K562 (cell line): Measurements from ENCODE around the gene MMP21. TPM values are rescaled to one million over a fixed set of nuclear protein-coding genes. Genes with fewer than 3 reads are reported as not detected.

Experiments used
- ARID3A ChIP-seq: IDR thresholded peaks from 2 replicates; pipeline ENCODE4 v1.6.1; 2012; ENCODE audit warnings: low read depth, low read length, improper control_type of control experiment, borderline replicate concordance
- CREB3L1 ChIP-seq: fragments of 450-650 bp; IDR thresholded peaks from 2 replicates; pipeline ENCODE4 v1.6.1; 2014; ENCODE audit warnings: low read depth, mild to moderate bottlenecking, moderate library complexity, borderline replicate concordance
- FOSL1 ChIP-seq: fragments of 200-800 bp; sonication (Bioruptor generic); conservative IDR thresholded peaks from 2 replicates; pipeline ENCODE4 v1.6.1; 2016; ENCODE audit warnings: missing genetic modification characterization, missing compliant biosample characterization
- FOXJ2 ChIP-seq: fragments of 200-800 bp; sonication (Bioruptor generic); IDR thresholded peaks from 2 replicates; pipeline ENCODE4 v1.6.1; 2016; ENCODE audit warnings: missing genetic modification characterization, missing compliant biosample characterization
- GATAD2B ChIP-seq: fragments of 450-650 bp; IDR thresholded peaks from 2 replicates; pipeline ENCODE4 v1.6.1; 2017; ENCODE audit warnings: mild to moderate bottlenecking, borderline replicate concordance
- HDAC1 ChIP-seq, 2 experiments: fragments of 450-650 bp; IDR thresholded peaks; 2 replicates each; pipeline ENCODE4 v1.6.1; 2016 to 2017; ENCODE audit warnings: inconsistent platforms in 1 of 2, mild to moderate bottlenecking in 1 of 2, moderate library complexity in 1 of 2
- KDM1A ChIP-seq, 2 experiments: fragments of 450-650 bp; IDR thresholded peaks; 2 replicates each; pipeline ENCODE4 v1.6.1; 2016; ENCODE audit warnings: mild to moderate bottlenecking in 2 of 2
- KHSRP ChIP-seq: fragments of 450-650 bp; IDR thresholded peaks from 2 replicates; pipeline ENCODE4 v1.6.1; 2017
- MYNN ChIP-seq, 2 experiments: sonication (generic); formaldehyde crosslinking in 1 of 2; IDR thresholded peaks; 2 replicates each; pipeline versions ENCODE4 v1.5.0 to v1.6.1; 2016 to 2020; ENCODE audit warnings: antibody characterized with exemption in 1 of 2, missing genetic modification reagents in 1 of 2
- NCOA1 ChIP-seq: fragments of 450-650 bp; IDR thresholded peaks from 2 replicates; pipeline ENCODE4 v1.6.1; 2016; ENCODE audit warnings: low read depth
- NCOA4 ChIP-seq: fragments of 450-650 bp; IDR thresholded peaks from 2 replicates; pipeline ENCODE4 v1.6.1; 2018; ENCODE audit warnings: mild to moderate bottlenecking; ENCODE audit not compliant: partially characterized antibody
- NFIC ChIP-seq: fragments of 450-650 bp; IDR thresholded peaks from 2 replicates; pipeline ENCODE4 v1.6.1; 2017; ENCODE audit warnings: mild to moderate bottlenecking, inconsistent platforms
- PBX2 ChIP-seq, 2 experiments: IDR thresholded peaks in 1 of 2; conservative IDR thresholded peaks in 1 of 2; 2 replicates each; pipeline ENCODE4 v1.6.1; 2016; ENCODE audit warnings: low read depth in 2 of 2, mild to moderate bottlenecking in 1 of 2, missing compliant biosample characterization in 1 of 2, missing genetic modification characterization in 1 of 2, moderate library complexity in 1 of 2
- POLR2AphosphoS5 ChIP-seq: IDR thresholded peaks from 2 replicates; pipeline ENCODE4 v1.6.1; 2011; ENCODE audit warnings: mild to moderate bottlenecking, low read depth, low read length, moderate library complexity; ENCODE audit not compliant: control insufficient read depth, insufficient read depth
- TAF9B ChIP-seq: fragments of 450-650 bp; IDR thresholded peaks from 2 replicates; pipeline ENCODE4 v1.6.1; 2018; ENCODE audit warnings: mild to moderate bottlenecking; ENCODE audit not compliant: partially characterized antibody
- THAP12 ChIP-seq: fragments of 250-450 bp; sonication (Bioruptor Pico); IDR thresholded peaks from 2 replicates; pipeline ENCODE4 v1.9.0; 2021; ENCODE audit warnings: mild to moderate bottlenecking, inconsistent platforms
- ZNF316 ChIP-seq: fragments of 450-650 bp; IDR thresholded peaks from 2 replicates; pipeline ENCODE4 v1.6.1; 2016
- ZNF586 ChIP-seq: fragments of 450-650 bp; formaldehyde crosslinking; conservative IDR thresholded peaks from 2 replicates; pipeline ENCODE4 v1.4.0; 2020; ENCODE audit warnings: mild to moderate bottlenecking, moderate library complexity
- polyA plus RNA-seq, 8 experiments: library from polyadenylated mRNA; depleted of rRNA in 4 of 8; stranded (reverse) in 5 of 8; unstranded in 3 of 8; fragments of >200 nt; fragmentation: Nextera tagmentation in 2 of 8; fragmentation: Illumina TruSeq in 1 of 8; extraction: Ambion mirVana in 2 of 8; extraction: Trizol in 1 of 8; gene quantifications; 2 replicates each; pipeline versions ENCODE4 v1.2.1 to v1.2.3, GENCODE V29; 2011 to 2014; ENCODE audit warnings: inconsistent platforms in 1 of 8, missing spikeins in 1 of 8
- total RNA-seq, 7 experiments: library from RNA; depleted of rRNA in 6 of 7; stranded (reverse); fragments of >200 nt in 6 of 7; fragmentation: Illumina TruSeq in 2 of 7; extraction: Trizol in 2 of 7; gene quantifications; 2 replicates each; pipeline versions ENCODE4 v1.2.1 to v1.2.3, GENCODE V29; 2011 to 2021; ENCODE audit warnings: low replicate concordance in 1 of 7

MMP21 gene
- total and polyA plus RNA-seq, 9 of the 15 experiments (the other 6 are each of a cell fraction or from before 2014, with no cell fraction given): not detected

GRCh38 chr10:125816548-125816947 lies 40.9 kb upstream of the MMP21 start (continued):
- TF ChIP-seq PBX2 (CRISPR knock-in tag; IDR thresholded peaks at IDR 0.05; ENCODE audit: low read depth) (no peak), PBX2 (tag; conservative IDR thresholded peaks at IDR 0.05; ENCODE audit: low read depth) (peak; percentile 78), ZNF316 (peak; percentile 96), GATAD2B (peak; percentile 59; the same call in 1 of the 2 replicates), FOSL1 (0 out of 2 replicates have a peak, but pooled peaks have one; percentile 20), TAF9B (no peak), KHSRP (peak; percentile 80), THAP12 (CRISPR knock-in tag) (no peak), NFIC (peak; percentile 92), KDM1A (IDR thresholded peaks at IDR 0.05) (peak; percentile 86 to 91), MYNN (IDR thresholded peaks at IDR 0.05) (peak; percentile 33; the same call in 1 of the 2 replicates), MYNN (CRISPR knock-in tag; IDR thresholded peaks at IDR 0.05) (no peak), NCOA4 (peak; percentile 38), CREB3L1 (peak; percentile 28; the same call in 1 of the 2 replicates), ZNF586 (CRISPR knock-in tag) (no peak), HDAC1 (IDR thresholded peaks at IDR 0.05) (peak in 1 of 2 experiments; percentile 91; a peak in 2 of 4 replicates), FOXJ2 (tag) (no peak), POLR2AphosphoS5 (peak; percentile 93), NCOA1 (peak; percentile 85), ARID3A (peak; percentile 61; the same call in 1 of the 2 replicates)
